HepG2 (cell line): ENCODE results near the gene ACOT9. TPM values are rescaled to one million over a fixed set of nuclear protein-coding genes. Genes with fewer than 3 reads are reported as not detected.

Source experiments
- AKNA ChIP-seq: sonication (generic); formaldehyde crosslinking; IDR thresholded peaks from 2 replicates; pipeline ENCODE4 v1.4.0; 2020; ENCODE audit warnings: missing genetic modification reagents, borderline replicate concordance
- CCDC6 ChIP-seq: sonication (generic); formaldehyde crosslinking; IDR thresholded peaks from 2 replicates; pipeline ENCODE4 v1.8.1; 2022; ENCODE audit warnings: mild to moderate bottlenecking, missing genetic modification reagents, moderate library complexity
- ELF1 ChIP-seq: sonication (generic); formaldehyde crosslinking; IDR thresholded peaks from 2 replicates; pipeline ENCODE4 v1.4.0; 2020; ENCODE audit warnings: missing genetic modification reagents
- KDM3A ChIP-seq: IDR thresholded peaks from 2 replicates; pipeline ENCODE4 v1.6.1; 2018; ENCODE audit warnings: low read depth, missing compliant biosample characterization
- PHF21A ChIP-seq: sonication (generic); formaldehyde crosslinking; IDR thresholded peaks from 2 replicates; pipeline ENCODE4 v1.5.0; 2020; ENCODE audit warnings: mild to moderate bottlenecking, missing genetic modification reagents
- TBX3 ChIP-seq: fragments of 450-650 bp; IDR thresholded peaks from 2 replicates; pipeline ENCODE4 v1.6.1; 2017; ENCODE audit warnings: antibody characterized with exemption, mild to moderate bottlenecking, inconsistent platforms, borderline replicate concordance
- ZC3H4 ChIP-seq: sonication (generic); formaldehyde crosslinking; IDR thresholded peaks from 2 replicates; pipeline ENCODE4 v1.4.0; 2020; ENCODE audit warnings: missing genetic modification reagents, borderline replicate concordance
- ZNF124 ChIP-seq: sonication (generic); formaldehyde crosslinking; IDR thresholded peaks from 2 replicates; pipeline ENCODE4 v1.4.0; 2020; ENCODE audit warnings: missing genetic modification reagents
- ZNF451 ChIP-seq: sonication (generic); formaldehyde crosslinking; IDR thresholded peaks from 2 replicates; pipeline ENCODE4 v1.5.0; 2020; ENCODE audit warnings: mild to moderate bottlenecking, missing genetic modification reagents
- ZNF879 ChIP-seq: sonication (generic); formaldehyde crosslinking; IDR thresholded peaks from 2 replicates; pipeline ENCODE4 v1.8.1; 2023; ENCODE audit warnings: missing genetic modification reagents
- polyA plus RNA-seq, 8 experiments: library from polyadenylated mRNA; depleted of rRNA in 3 of 8; stranded (reverse) in 7 of 8; unstranded in 1 of 8; fragments of >200 nt; fragmentation: Illumina TruSeq in 4 of 8; extraction: Trizol in 4 of 8; gene quantifications; 2 replicates each; pipeline versions ENCODE4 v1.2.1 to v1.2.3, GENCODE V29; 2011 to 2016; ENCODE audit warnings: low read depth in 4 of 8, missing spikeins in 1 of 8, mixed read lengths in 1 of 8; ENCODE audit not compliant: insufficient read depth in 1 of 8
- total RNA-seq, 5 experiments: library from RNA; depleted of rRNA; stranded (reverse); fragments of >200 nt; fragmentation: Illumina TruSeq; extraction: Trizol; gene quantifications; 2 replicates each; pipeline ENCODE4 v1.2.3, GENCODE V29; 2016; ENCODE audit warnings: low read depth in 1 of 5
- TF ChIP-seq, protein P1 (sequence below): sonication (generic); formaldehyde crosslinking; IDR thresholded peaks from 2 replicates; pipeline ENCODE4 v1.8.1; 2023; ENCODE audit warnings: mild to moderate bottlenecking, missing genetic modification reagents, borderline replicate concordance
- TF ChIP-seq, protein P2 (sequence below): IDR thresholded peaks from 2 replicates; pipeline ENCODE4 v1.6.1; 2016; ENCODE audit warnings: missing genetic modification reagents, missing compliant biosample characterization
- TF ChIP-seq, protein P3 (sequence below): sonication (generic); formaldehyde crosslinking; IDR thresholded peaks from 2 replicates; pipeline ENCODE4 v1.5.0; 2020; ENCODE audit warnings: missing genetic modification reagents, mild to moderate bottlenecking, borderline replicate concordance
- TF ChIP-seq, protein P4 (sequence below): IDR thresholded peaks from 2 replicates; pipeline ENCODE4 v1.6.1; 2012; ENCODE audit warnings: low read length, improper control_type of control experiment

Gene ACOT9
- total and polyA plus RNA-seq, 2 of the 13 experiments (the other 11 are each of a cell fraction or from before 2014, with no cell fraction given), result 33.3 to 36.9 TPM

DNA sequence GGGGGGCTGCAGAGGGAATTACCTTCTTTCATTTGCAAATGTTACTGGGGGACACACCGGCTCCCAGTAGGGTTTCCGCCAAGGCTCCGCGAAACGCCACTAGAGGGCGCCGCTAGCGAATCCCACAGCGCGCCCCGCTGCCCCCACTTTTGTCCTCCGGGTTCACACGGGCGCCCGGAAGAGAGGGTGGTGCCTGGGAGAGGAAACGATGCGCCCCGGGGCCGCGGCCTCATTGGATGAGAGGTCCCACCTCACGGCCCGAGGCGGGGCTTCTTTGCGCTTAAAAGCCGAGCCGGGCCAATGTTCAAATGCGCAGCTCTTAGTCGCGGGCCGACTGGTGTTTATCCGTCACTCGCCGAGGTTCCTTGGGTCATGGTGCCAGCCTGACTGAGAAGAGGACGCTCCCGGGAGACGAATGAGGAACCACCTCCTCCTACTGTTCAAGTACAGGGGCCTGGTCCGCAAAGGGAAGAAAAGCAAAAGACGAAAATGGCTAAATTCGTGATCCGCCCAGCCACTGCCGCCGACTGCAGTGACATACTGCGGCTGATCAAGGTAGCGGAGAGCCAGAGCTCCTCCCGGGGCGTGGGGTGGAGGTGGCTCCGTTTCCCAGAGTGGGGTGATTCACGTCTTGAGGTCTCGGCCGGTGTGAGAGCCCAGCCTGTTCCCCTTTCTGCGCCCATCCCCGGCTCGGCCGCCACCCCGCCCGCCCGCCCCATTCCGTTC, 40.0 kb upstream of the ACOT9 start, which contains the start of gene SAT1 (continued):
- TF ChIP-seq ZC3H4 (CRISPR knock-in tag) (no peak), ZNF451 (CRISPR knock-in tag) (peak; percentile 42; the same call in 1 of the 2 replicates), TBX3 (no peak), KDM3A (0 out of 2 replicates have a peak, but pooled peaks have one; percentile 29), AKNA (CRISPR knock-in tag) (no peak), ELF1 (CRISPR knock-in tag) (peak; percentile 79), ZNF879 (CRISPR knock-in tag) (no peak), CCDC6 (CRISPR knock-in tag) (peak; percentile 45; the same call in 1 of the 2 replicates), PHF21A (CRISPR knock-in tag) (peak; percentile 57; the same call in 1 of the 2 replicates), ZNF124 (CRISPR knock-in tag) (peak; percentile 48; the same call in 1 of the 2 replicates)
- TF ChIP-seq, protein P1, sequence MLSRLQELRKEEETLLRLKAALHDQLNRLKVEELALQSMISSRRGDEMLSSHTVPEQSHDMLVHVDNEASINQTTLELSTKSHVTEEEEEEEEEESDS, result no peak
- TF ChIP-seq, protein P2, sequence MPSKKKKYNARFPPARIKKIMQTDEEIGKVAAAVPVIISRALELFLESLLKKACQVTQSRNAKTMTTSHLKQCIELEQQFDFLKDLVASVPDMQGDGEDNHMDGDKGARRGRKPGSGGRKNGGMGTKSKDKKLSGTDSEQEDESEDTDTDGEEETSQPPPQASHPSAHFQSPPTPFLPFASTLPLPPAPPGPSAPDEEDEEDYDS (CRISPR knock-in tag), result peak; percentile 97
- TF ChIP-seq, protein P3, sequence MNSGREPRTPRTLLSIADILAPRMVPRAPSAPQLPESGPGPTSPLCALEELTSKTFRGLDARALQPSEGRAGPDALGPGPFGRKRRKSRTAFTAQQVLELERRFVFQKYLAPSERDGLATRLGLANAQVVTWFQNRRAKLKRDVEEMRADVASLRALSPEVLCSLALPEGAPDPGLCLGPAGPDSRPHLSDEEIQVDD (CRISPR knock-in tag), result no peak
- TF ChIP-seq, protein P4, sequence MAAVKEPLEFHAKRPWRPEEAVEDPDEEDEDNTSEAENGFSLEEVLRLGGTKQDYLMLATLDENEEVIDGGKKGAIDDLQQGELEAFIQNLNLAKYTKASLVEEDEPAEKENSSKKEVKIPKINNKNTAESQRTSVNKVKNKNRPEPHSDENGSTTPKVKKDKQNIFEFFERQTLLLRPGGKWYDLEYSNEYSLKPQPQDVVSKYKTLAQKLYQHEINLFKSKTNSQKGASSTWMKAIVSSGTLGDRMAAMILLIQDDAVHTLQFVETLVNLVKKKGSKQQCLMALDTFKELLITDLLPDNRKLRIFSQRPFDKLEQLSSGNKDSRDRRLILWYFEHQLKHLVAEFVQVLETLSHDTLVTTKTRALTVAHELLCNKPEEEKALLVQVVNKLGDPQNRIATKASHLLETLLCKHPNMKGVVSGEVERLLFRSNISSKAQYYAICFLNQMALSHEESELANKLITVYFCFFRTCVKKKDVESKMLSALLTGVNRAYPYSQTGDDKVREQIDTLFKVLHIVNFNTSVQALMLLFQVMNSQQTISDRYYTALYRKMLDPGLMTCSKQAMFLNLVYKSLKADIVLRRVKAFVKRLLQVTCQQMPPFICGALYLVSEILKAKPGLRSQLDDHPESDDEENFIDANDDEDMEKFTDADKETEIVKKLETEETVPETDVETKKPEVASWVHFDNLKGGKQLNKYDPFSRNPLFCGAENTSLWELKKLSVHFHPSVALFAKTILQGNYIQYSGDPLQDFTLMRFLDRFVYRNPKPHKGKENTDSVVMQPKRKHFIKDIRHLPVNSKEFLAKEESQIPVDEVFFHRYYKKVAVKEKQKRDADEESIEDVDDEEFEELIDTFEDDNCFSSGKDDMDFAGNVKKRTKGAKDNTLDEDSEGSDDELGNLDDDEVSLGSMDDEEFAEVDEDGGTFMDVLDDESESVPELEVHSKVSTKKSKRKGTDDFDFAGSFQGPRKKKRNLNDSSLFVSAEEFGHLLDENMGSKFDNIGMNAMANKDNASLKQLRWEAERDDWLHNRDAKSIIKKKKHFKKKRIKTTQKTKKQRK, result no peak
